RCC 7860 (cell line): ENCODE data around the gene GHRL.
"Not testable (repeated sequence)": the region's sequence is repeated elsewhere in the genome, so short reads cannot be mapped to it uniquely, and the experiment has no call there.

Source experiments
- DNase-seq: peaks from one replicate; pipeline ENCODE4 v3.0.0-alpha.2; 2015; ENCODE audit warnings: low spot score
- FAIRE-seq: peaks from 2 replicates; lab custom pipeline; 2012; peaks lifted over from hg19 to GRCh38; lab: Jason Lieb, UNC

The GHRL gene

DNA sequence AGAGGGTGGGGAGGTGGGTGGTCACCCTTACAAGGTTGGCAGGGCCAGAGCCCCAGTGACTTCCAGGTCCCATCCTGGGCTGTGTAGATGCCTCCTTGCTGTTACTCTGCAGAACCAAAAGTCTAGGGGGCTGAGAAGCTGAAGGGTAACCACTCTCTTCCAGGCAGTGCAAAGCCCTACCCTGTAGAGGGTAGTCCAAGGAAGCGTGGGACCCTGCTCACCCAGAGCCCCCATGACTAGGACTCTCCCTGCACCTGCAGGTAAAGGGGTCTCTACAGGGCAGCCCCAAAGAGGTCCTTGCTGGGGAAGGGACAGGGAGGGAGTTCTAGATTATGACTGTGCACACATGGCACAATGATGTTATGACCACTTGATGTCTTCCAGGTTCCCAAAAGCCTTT, 14.2 kb downstream of the GHRL start:
- DNase-seq: no peak
- FAIRE-seq: no peak

DNA sequence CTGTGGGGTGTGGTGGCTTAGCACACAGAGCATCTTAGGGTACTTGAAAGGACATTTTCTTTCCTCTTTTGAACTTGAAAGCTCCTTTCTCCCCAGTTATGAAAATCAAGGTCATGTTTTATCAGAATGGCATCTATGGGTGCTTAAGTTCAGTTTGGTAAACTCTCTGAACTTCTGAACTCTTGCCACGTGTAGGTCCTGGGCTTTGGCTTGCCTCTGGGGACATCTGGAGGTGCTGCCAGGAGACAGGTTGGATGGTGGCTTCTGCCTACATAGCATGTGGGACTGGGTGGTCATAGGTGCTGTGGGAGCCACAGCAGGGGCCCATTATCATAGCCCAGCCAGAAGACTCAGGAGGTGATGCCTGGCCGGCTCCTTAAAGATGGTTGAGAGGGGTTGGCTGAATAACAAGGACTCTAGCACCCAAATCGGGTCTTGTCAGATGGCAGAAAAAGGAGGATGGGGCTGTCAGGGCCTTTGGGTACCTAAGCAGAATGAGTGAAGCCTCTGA, 15.6 kb downstream of the GHRL start:
- no peak for FAIRE-seq
- no peak for DNase-seq

DNA sequence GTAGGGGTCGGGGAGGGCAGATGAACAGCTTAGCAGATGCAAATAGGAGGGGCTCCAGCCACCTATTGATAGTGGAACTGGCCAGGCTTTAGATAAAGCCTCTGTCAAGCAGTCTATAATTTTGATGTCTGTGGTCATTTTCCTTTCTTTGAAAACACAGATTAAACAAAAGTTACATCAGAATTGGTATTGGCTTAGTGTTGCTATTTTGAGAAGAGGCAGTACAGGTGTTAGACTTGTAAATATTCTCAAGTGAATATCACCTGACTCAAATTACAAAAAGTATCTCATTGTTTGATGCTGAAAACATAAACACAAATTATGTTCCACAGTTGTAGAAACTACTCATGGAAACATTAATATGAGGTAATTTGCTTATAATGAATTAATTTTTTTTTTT, 18.1 kb downstream of the GHRL start:
- DNase-seq (no peak), FAIRE-seq (no peak)

DNA sequence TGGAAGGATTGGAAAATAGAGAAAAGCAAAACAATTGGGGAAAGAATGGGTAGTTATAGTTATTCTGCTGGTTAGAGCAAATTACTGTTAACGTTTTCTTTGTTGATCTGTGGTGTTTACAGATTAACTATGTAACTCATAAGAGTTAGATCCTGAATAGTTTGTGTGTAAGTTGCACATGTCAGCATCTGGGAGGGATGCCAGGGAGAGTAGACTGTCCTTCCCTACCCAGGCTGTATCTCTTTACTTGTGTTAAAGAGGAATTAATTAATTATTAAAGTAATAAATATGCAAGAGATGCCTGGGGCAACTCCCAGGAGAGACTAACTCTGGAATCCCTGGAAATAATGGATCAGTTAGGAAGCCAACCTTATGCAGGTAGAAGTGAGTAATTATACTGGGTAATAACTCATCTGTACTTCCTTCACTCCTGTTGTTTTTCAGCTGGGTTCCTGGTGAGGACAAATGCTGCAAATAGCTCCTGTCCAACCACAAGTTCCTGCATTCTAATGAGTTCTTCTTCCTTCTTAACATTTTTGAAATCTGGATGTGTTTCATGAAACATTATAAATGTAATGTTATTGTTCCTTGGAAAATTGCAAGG, 18.9 kb downstream of the GHRL start:
- no peak for FAIRE-seq

DNA sequence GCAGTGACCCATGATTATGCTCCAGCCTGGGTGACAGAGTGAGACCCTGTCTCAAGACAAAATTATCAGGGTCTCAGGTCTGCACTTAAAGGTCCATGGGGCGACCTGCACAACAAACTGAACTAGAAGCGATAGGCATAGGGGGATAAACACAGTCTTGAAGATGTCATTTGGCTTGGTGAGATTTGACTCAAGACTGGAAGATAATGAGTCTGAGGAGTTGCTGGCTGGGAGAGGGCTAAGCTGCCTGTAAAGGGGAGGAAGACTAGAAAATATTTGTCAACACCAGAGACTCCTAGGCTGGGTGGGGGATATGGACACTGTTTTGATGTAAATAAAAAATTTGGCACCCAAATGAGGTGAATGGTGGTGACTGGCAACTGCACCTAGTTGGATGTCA, 19.8 kb downstream of the GHRL start:
- no peak for FAIRE-seq
- DNase-seq: no peak

More for the DNA sequence above, 18.9 kb downstream of the GHRL start:
- no peak for DNase-seq

DNA sequence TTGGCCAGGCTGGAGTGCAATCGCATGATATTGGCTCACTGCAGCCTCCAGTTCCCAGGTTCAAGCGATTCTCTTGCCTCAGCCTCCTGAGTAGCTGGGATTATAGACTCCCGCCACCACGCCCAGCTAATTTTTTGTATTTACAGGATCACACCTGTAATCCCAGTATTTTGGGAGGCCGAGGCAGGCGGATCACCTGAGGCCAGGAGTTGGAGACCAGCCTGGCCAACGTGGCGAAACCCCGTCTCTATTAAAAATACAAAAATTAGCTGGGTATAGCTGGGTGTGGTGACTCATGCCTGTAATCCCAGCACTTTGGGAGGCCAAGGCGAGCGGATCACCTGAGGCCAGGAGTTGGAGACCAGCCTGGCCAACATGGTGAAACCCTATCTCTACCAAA, 20.3 kb downstream of the GHRL start:
- DNase-seq, FAIRE-seq: not testable (repeated sequence)

DNA sequence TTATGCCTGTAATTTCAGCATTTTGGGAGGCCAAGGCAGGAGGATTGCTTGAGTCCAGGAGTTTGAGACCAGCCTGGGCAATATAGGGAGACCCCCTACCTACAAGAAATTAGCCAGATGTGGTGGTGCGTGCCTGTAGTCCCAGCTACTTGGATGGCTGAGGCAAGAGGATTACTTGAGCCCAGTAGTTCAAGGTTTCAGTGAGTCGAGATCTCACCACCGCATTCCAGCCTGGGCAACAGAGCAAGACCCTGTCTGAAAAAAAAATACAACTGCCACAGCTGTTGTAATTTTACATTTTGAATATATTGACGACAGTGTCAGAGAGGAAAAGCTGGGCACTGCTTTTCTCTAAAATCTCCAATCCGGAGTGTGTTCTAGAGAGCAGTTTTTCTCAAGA, 23.3 kb downstream of the GHRL start:
- FAIRE-seq: no peak
- DNase-seq: no peak

DNA sequence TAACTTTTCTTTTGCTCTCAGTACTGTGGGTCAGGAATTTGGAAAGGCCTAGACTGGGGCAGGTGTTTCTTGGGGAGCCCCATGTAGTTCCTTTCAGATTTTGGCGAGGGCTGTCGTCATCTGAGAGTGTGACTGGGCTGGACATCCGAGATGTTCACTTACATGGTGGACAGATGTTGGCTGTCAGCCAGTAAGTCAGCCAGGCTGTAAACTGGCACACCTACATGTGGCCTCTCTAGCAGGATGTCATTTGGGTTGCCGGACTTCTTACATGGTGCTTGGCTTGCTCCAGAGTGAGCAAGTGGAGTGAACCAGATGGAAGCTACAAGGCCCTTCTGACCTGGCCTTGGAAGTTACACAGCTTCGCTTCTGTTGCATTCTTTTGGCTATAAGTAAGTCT, 23.8 kb downstream of the GHRL start:
- FAIRE-seq (no peak), DNase-seq (no peak)

DNA sequence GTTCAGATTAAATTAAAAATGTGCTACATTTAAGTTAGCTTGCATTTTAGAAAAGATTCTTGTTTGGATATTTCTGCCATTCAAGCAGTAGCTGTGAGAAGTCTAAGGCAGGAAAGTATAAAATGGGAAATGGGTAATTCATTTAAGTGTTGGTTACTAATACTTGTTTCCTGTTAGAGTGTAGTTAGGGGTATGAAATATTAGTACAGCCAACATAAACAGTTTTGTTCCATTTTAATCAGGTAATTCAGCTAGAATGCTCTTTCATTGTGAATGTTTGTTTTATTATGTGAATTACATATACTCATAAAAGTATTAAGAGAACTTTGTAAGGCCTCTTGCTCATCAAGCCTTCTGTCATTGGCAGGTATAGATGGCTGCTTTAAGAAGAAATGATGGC, 24.6 kb downstream of the GHRL start:
- FAIRE-seq (no peak), DNase-seq (no peak)

DNA sequence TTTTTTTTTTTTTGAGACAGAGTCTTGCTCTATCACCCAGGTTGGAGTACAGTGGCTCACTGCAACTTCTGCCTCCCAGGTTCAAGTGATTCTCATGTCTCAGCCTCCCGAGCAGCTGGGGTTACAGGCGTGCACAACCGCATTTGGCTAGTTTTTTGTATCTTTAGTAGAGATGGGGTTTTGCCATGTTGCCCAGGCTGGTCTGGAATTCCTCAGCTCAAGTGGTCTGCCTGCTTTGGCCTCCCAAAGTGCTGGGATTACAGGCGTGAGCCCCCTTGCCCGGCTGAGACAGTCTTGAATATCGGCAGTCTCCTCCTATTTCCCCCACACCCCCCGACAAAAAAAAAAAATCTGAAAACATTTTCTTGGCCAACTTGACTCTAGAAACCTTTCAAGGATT, 25.8 kb downstream of the GHRL start:
- not testable (repeated sequence) for DNase-seq, FAIRE-seq

DNA sequence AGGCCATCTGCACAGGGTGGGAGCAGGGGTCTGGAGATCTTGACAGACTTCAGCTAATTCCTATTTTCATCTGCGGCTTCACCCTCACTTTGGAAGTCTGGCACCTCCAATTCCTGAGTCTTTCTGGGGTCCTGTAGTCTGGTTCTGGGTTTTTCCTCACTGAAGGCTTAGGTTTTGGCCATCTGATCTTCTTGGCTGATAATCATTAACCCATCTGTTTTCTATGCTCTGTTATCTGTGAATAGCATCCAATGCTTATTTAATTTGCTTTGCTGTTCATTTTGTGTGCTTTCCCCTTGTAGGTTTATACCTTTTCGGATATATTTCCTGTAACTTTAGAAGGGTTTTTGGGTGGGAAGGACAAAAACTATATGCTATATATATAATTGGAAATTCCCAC, 26.9 kb downstream of the GHRL start:
- DNase-seq (no peak), FAIRE-seq (no peak)

DNA sequence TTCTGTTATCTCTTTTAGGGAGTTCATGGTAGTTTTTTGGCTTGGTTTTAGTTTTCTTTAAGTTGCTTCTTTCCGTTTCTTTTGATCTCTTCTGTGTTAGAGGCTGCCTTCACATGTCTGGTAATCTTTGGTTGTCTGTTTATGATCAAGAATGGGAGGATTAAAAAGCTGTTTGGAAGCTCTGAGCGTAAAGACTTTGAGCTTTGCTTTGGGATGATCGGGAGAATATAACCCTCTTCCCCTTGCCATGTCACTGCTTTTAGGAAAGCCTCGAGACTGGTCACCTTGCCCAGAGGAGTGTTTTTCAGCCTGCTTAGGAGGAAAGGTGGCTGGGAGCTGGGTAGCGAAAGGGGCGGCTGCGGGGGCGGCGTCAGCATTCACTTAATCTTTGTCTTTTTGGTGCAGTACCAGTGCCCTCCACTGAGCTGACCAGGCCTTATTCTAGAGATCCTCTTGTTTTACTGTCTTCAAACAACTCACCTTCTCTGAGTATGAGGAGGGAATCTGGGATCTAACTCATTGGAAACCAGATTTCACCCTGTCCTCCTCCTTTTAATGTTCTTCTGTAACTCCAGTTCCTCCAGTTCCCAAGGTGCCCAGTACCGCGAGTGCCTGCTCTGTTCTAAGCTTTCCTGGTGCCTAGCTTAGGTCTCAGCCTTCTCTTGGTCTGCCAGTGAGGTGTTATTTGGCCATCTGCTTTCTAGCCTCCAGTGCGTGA, 28.9 kb downstream of the GHRL start:
- DNase-seq (no peak), FAIRE-seq (no peak)

DNA sequence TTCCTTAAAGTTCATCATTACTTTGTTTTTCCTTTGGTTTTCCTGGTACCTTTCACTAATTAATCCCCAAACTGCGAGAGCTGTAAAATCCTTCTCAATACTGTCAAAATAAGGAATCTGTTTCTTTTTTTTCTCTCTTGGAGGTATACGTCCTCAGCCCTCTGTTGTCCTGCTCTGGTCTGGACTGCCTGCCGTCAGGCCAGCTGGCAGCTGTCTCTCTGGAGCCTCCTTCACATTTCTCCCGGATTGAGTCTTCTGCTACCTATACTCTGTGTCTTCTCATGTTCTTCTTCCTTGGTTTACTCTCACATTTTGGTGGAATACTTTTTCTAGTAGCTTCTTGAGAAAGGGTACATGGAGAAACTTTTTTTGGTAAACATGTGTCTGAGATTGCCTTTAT, 30.7 kb downstream of the GHRL start:
- DNase-seq (no peak), FAIRE-seq (no peak)

DNA sequence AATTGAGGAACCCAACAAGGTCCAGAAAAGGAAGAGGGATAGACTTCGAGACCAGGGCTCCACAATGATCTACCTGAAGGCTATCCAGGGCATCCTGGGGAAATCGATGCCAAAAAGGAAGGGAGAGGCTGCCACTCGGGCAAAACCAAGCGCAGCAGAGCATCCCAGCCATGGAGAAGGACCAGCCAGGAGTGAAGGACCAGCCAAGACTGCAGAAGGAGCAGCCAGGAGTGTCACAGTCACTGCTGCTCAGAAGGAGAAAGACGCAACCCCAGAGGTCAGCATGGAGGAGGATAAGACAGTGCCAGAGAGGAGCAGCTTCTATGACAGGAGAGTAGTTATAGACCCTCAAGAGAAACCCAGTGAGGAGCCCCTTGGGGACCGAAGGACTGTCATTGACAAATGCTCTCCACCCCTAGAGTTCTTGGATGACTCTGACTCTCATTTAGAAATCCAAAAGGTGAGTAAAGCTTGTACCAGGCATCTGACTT, 32.5 kb downstream of the GHRL start:
- FAIRE-seq (no peak), DNase-seq (no peak)

DNA sequence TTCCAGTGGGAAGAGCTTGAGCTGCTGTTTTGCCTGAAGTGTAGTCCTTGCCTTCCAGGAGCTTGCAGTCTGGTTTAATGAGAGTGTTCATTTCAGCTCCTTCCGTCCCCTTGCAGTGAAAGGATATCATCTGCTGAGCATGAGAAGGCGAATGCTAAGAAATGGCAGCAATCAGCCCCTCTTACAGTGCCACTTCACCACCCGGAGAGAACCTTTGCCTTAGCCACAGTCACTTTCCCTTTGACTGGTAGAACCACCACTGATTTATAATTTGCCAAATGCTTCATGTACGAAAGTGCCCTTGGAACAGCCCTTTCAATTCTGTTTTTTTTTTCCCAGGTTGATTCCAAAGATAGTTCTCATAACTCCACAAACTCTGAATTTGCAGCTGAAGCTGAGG, 32.9 kb downstream of the GHRL start:
- FAIRE-seq: no peak
- no peak for DNase-seq

DNA sequence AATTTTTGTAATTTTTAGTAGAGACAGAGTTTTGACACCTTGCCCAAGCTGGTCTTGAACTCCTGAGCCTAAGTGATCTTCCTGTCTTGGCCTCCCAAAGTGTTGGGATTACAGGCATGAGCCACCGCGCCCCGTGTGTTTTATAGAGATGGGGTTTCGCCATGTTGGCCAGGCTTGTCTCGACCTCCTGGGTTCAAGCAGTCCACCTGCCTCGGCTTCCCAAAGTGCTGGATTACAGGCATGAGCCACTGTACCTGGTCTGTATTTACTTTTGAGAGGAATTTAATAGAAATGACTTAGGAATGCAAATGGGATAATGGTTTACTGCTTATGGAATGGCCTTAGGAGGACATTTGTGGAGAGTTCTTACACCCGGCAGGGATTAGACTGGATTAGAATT, 33.7 kb downstream of the GHRL start:
- FAIRE-seq: no peak
- no peak for DNase-seq

DNA sequence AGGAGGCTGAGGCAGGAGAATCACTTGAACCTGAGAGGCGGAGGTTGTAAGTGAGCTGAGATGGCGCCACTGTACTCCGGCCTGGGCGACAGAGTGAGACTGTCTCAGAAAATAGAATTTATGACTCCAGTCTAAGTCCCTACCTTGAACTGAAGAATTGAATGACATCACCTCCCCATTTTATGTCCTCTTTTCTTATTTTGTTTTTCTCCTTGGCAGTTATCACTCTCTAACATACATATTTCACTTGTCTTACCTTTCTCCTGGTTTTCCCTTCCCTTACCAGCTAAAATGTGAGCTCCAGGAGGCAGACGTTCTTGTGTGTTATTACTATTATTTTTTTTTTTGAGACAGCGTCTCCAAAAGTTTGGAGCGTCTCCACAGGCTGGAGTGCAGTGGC, 36.9 kb downstream of the GHRL start:
- no peak for FAIRE-seq
- no peak for DNase-seq

DNA sequence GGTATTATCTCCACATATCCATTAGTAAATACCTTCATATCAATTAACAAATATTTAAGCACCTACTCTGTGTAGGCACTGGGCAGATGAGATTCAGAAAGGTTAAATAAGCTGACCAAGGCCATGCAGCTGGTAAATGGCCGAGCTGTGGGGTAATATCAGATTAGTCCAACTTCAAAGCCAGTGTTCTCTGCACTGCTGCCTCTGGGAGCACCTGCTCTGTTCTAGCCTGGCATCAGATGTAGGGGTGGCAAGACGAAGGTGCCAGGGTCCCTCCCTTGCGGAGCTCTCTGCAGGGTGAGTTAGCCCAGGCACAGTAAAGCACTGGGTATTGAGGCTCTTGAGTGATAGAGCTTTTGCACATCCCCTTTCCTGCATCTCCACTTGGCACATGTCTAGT, 39.0 kb downstream of the GHRL start:
- no peak for FAIRE-seq
- no peak for DNase-seq

DNA sequence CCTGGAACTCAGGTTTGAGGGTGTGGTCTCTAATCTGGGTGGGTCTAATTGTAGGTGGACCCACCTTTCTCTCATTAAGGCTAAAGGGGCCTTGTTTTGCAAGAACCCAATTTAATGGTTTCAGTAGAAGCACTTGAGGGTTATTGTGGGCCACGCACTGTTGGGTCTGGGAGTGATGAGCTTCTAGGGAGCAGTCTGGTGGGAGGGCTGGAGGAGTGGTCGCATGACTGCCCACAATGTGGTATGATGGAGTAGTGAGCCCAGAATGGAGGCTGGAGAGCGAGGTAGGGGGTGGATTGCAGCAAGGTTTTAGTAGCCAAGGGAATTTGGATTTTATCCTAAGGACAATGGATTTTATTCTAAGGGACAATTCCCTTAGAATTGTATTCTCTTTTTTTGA, 41.7 kb downstream of the GHRL start:
- DNase-seq: no peak
- no peak for FAIRE-seq

DNA sequence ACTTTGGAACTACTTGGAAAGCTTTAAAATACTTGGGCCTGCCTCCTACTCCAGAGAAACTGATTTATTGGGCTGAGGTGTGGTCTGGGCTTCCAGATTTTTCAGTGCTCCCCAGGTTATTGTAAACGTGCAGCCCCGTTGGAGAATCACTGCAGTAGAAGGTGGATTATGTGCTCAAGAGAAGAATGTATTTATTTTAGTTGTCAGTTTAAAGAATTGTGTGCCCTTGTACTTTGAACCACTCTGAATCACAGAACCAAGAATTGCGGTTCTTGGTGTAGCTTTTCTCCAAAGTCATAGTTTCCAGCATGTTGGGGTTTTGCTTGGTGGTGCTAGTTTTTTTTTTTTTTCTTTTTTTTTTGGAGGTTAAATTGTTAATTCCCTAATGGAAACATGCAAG, 42.9 kb downstream of the GHRL start:
- FAIRE-seq: no peak
- no peak for DNase-seq

DNA sequence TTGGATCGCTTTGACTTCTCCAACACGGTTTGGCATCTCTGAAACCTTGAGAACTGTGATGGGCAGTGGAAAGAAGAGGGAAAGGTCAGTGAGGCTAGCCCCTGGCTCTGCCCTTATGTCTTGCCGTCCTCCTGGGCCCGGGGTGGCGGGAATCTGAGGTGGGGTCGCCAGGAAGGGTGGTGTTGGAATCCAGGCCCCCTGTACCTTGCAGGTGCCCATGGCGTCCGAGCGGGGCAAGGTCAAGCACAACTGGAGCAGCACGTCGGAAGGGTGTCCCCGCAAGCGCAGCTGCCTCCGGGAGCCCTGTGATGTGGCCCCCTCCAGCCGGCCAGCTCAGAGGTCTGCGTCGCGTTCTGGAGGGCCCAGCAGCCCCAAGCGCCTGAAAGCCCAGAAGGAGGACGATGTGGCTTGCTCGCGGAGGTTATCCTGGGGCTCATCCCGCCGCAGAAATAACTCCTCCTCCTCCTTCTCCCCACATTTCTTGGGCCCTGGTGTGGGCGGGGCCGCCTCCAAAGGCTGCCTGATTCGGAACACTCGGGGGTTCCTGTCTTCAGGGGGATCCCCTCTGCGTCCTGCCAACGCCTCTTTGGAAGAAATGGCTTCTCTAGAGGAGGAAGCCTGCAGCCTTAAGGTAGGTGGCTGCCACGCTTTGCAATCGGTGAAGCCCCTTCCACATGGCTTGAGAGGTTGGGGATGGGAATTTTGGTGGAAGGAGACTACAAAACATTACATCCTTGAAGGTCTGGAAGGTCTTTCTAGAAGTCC, 43.6 kb downstream of the GHRL start:
- no peak for FAIRE-seq
- no peak for DNase-seq
